ENCODE measurements around the gene LRCH3.

- TF ChIP-seq, protein P1, sequence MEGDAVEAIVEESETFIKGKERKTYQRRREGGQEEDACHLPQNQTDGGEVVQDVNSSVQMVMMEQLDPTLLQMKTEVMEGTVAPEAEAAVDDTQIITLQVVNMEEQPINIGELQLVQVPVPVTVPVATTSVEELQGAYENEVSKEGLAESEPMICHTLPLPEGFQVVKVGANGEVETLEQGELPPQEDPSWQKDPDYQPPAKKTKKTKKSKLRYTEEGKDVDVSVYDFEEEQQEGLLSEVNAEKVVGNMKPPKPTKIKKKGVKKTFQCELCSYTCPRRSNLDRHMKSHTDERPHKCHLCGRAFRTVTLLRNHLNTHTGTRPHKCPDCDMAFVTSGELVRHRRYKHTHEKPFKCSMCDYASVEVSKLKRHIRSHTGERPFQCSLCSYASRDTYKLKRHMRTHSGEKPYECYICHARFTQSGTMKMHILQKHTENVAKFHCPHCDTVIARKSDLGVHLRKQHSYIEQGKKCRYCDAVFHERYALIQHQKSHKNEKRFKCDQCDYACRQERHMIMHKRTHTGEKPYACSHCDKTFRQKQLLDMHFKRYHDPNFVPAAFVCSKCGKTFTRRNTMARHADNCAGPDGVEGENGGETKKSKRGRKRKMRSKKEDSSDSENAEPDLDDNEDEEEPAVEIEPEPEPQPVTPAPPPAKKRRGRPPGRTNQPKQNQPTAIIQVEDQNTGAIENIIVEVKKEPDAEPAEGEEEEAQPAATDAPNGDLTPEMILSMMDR (IDR thresholded peaks at IDR 0.05): no peak
- TF ChIP-seq EP300 (IDR thresholded peaks at IDR 0.05) (no peak), POLR2AphosphoS5 (IDR thresholded peaks at IDR 0.05) (no peak)
These were observed 32.5 kb upstream of the LRCH3 start for GRCh38 chr3:197758512-197758911.

All from esophagus muscularis mucosa (tissue), 4 donors.